ENCODE data around the gene SNRPD1.

DNA sequence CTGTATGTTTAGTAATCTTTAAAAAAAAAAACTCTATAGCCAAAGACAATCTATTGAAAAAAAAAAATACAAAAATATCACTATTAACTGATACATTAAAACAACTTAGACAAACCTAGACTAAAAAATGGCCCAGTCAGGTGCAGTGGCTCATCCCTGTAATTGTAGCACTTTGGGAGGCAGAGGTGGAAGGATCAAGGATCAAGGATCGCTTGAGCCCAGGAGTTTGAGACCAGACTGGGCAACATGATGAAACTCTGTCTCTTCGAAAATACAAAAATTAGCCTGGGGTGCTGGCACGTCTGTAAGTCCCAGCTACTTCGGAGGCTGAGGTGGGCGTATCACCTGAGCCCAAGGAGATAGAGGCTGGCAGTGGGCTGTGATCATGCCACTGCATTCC, 27.7 kb upstream of the SNRPD1 start:
- TF ChIP-seq ZFX (IDR thresholded peaks at IDR 0.05) (no peak), ZNF274 (IDR thresholded peaks at IDR 0.05; ENCODE audit: low read depth, low read length) (no peak), SIN3A (IDR thresholded peaks at IDR 0.05; ENCODE audit: low read depth) (no peak), POLR2AphosphoS5 (IDR thresholded peaks at IDR 0.05; ENCODE audit: low read depth, low read length) (no peak), RAD21 (IDR thresholded peaks at IDR 0.05; ENCODE audit: low read depth) (no peak), CEBPB (IDR thresholded peaks at IDR 0.05; ENCODE audit: low read depth) (no peak), EZH2phosphoT487 (IDR thresholded peaks at IDR 0.05; ENCODE audit: borderline replicate concordance) (no peak), EZH2 (IDR thresholded peaks at IDR 0.05) (no peak), MAX (IDR thresholded peaks at IDR 0.05) (no peak), CBX3 (IDR thresholded peaks at IDR 0.05; ENCODE audit: low read depth) (no peak), SP1 (IDR thresholded peaks at IDR 0.05; ENCODE audit: low read depth) (no peak)
- TF ChIP-seq, protein P1, sequence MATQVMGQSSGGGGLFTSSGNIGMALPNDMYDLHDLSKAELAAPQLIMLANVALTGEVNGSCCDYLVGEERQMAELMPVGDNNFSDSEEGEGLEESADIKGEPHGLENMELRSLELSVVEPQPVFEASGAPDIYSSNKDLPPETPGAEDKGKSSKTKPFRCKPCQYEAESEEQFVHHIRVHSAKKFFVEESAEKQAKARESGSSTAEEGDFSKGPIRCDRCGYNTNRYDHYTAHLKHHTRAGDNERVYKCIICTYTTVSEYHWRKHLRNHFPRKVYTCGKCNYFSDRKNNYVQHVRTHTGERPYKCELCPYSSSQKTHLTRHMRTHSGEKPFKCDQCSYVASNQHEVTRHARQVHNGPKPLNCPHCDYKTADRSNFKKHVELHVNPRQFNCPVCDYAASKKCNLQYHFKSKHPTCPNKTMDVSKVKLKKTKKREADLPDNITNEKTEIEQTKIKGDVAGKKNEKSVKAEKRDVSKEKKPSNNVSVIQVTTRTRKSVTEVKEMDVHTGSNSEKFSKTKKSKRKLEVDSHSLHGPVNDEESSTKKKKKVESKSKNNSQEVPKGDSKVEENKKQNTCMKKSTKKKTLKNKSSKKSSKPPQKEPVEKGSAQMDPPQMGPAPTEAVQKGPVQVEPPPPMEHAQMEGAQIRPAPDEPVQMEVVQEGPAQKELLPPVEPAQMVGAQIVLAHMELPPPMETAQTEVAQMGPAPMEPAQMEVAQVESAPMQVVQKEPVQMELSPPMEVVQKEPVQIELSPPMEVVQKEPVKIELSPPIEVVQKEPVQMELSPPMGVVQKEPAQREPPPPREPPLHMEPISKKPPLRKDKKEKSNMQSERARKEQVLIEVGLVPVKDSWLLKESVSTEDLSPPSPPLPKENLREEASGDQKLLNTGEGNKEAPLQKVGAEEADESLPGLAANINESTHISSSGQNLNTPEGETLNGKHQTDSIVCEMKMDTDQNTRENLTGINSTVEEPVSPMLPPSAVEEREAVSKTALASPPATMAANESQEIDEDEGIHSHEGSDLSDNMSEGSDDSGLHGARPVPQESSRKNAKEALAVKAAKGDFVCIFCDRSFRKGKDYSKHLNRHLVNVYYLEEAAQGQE (IDR thresholded peaks at IDR 0.05; ENCODE audit: low read depth) = no peak
- TF ChIP-seq, protein P2, sequence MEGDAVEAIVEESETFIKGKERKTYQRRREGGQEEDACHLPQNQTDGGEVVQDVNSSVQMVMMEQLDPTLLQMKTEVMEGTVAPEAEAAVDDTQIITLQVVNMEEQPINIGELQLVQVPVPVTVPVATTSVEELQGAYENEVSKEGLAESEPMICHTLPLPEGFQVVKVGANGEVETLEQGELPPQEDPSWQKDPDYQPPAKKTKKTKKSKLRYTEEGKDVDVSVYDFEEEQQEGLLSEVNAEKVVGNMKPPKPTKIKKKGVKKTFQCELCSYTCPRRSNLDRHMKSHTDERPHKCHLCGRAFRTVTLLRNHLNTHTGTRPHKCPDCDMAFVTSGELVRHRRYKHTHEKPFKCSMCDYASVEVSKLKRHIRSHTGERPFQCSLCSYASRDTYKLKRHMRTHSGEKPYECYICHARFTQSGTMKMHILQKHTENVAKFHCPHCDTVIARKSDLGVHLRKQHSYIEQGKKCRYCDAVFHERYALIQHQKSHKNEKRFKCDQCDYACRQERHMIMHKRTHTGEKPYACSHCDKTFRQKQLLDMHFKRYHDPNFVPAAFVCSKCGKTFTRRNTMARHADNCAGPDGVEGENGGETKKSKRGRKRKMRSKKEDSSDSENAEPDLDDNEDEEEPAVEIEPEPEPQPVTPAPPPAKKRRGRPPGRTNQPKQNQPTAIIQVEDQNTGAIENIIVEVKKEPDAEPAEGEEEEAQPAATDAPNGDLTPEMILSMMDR (IDR thresholded peaks at IDR 0.05 in 2 of 3, conservative IDR thresholded peaks at IDR 0.05 in 1 of 3; ENCODE audit: borderline replicate concordance in 1 of 3, insufficient read depth in 1 of 3, low read depth in 2 of 3, low read length in 2 of 3) = no peak

Measured in HCT116 (cell line).